IPS-NIHi7 (cell line): ENCODE results near the gene MSI2.

Experiments
- DNase-seq: peaks from one replicate; pipeline ENCODE4 v3.0.0; 2012; ENCODE audit warnings: mixed read lengths; ENCODE audit errors: extremely low spot score

The MSI2 gene

DNA sequence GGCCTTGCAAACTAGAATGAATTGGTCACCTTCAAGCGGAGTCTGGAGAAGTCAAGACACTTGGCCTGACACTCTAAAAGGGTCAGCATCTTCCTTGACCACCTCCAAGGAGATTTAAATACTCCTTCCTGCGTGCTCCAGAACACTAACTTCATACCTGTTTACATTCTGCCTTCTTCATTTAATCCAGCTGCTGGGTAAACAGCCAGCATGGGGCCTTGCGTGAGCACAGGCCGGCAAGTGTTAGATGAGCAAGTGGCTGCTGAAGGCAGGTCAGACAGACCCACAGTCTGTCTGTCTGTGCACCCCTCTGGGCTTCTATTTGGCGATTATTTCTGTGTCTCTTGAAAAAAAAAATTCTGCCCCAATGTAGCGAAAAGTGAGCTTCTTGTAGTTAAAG, 153.8 kb downstream of the MSI2 start:
- DNase-seq = no peak

DNA sequence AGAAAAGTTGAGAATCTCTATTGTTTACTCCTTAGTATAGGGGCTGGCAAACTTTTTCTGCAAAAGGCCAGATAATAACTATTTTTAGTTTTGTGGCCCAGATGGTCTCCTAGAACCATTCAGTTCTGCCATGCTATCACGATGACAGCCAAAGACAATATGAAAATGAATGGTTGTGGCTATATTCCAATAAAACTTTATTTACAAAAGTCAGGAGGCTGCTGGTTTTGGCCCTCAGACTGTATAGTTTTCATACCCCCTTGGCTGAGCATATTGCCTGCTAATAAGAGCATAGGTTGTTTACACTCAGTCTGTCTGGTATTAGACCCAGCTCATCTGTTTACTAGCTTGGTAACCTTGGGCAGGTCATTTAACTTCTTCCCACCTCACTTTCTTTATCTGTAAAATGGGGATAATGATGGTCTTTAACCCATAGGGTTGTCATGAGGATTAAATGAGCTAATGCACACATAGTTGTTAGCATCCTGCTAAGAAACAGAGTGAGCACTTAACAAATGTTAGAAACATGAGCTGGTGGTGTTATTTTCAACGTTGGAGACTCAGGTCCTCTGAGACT, 156.3 kb downstream of the MSI2 start:
- DNase-seq = no peak

DNA sequence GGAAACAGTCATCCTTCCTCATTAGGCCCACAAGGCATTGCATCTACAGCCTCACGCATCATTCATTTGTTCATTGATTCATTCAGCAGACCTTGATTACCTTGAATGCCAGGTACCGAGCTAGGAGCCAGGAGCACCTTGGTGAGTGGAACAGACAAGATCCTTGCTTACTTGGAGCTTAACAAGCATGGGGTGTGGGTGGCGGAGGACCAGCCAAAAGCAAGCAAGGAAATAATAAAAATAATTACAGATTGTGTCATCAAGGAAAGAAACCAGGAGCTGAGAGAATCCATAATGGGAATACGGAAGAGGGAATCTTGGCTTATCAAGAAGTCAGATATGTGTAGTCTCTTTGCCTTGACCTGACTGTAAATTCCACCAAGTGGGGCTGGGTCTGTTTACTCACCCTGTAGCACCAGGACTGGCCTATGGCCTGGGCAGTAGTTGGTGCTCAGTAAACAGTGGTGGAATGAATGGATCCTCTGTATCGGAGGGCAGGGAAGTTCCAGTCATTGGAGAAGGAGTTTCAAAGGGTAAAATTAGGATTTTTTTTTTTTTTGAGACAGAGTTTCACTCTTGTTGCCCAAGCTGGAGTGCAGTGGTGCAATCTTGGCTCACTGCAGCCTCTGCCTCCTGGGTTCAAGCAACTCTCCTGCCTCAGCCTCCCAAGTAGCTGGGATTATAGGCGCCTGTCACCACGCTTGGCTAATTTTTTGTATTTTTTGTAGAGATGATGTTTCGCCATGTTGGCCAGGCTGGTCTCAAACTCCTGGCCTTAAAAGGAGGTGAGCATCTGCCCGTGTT, 157.7 kb downstream of the MSI2 start:
- no peak for DNase-seq

DNA sequence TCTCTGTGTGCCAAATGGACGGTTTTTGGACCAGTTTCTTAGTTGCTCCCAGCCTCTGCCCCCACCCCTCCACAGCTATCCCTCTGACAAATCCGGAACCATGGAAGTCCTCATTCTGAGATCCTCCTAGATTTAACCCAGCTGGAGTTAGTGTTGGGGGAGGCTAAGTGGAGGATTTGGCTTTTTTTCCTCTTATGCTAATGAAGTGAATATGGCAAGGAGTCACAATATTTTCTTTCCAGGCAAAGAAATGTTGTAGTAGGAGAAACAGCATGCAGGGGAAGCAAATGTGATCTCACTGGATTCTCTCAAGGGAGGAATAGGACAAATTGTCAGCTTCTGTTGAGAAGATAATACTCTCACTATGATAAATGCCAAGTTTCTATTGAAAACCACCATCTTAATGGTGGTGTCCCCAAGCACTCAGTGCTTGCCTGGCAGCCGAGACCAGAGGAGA, 159.5 kb downstream of the MSI2 start:
- DNase-seq = no peak

DNA sequence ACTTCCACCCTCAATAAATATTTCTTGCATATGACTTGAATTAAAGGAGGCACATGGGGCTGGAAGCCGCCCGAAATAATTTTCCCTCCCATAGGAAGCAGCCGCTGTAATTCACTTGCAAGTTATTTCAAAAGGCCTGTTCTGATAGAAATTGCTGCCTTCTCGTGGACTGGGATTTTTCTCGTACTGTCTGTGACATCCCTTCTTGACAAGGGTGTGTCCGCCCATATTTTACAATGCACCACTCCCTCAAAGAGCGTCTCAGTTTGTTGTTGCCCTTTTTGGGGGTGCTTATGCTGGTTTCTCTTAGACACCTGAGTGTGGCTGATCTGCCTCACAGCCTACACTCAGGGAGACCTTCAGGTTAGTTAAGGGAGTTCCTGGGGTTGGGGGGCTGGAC, 160.0 kb downstream of the MSI2 start:
- no peak for DNase-seq

DNA sequence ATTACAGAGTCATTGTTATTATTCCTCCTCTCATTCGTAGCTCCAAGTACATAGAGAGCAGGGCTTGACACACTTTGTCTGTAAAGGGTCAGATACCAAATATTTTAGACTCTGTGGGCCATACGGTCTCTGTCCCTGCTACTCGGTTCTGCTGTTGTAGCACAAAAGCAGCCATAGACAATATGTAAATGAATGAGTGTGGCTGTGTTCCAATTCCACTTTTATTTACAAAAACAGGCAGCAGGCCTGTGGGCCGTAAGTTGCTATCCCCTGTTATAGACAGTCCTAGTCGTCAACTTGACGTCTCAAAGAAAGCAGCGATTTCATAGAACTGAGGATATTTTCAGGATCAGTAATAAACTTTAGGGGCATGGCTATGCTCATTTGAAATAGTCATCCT, 161.6 kb downstream of the MSI2 start:
- no peak for DNase-seq

DNA sequence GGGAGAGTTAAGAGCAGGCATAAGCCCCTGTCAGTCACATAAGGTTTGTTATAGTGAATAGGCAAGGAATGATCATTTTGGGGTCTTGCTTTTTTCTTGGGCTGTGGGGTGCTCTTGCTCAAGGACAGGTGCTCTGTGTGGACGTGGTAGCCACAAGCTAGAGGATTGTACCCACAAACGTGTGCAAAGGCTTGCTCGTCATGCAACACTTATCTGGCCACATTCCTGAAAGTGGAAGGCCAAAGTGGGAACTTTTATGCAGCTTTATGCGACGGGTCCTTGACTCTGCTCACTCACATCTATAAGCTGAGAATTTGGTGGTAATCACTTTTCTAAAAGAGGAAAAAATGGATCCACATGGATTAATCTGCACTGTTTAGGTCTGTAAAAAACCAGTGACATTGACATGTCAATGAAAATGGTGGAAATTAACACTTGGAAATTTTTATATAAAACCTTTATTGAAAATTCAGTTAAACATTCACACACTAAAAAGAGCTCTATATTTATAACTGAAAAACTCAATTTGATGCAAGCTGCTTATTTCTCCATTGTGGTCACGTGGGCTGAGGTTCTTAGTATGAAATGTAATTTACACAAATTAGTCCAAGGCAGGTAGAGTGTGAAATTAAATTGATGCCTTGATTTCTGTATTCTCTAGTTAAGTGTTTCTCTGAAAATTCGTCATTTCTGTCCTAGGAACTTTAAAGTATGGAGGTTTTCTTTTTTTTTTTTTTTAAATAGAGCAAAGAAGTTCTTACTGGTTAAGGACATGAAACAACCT, 162.3 kb downstream of the MSI2 start:
- no peak for DNase-seq

DNA sequence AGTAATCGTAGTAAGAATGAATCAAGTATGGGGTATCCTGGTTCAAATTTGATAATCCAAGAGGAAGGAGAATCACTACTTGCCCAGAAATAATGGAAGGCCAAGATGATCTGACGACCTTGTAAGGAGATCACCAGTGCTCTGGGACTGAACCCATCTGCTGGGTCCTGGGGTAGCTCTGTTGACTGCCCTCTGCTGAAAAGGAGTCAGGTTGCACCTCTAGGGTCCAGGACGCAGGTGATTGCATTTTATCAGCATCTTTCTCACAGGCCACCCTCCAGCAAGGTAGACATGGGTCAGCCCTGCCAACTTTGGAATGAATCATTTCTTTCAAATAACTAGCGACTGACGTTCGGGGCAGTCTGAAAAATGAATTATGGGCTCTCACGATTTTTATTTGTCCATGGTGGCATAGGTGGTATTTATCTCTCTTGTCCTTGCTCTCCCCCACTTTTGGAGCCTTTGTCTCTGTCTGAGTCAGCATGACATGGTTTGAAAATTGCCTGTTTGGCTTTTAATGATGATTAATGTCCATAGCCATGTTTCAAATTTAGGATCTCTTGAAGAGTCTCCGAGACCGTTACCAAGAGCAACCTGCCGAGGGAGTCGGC, 163.7 kb downstream of the MSI2 start:
- no peak for DNase-seq

DNA sequence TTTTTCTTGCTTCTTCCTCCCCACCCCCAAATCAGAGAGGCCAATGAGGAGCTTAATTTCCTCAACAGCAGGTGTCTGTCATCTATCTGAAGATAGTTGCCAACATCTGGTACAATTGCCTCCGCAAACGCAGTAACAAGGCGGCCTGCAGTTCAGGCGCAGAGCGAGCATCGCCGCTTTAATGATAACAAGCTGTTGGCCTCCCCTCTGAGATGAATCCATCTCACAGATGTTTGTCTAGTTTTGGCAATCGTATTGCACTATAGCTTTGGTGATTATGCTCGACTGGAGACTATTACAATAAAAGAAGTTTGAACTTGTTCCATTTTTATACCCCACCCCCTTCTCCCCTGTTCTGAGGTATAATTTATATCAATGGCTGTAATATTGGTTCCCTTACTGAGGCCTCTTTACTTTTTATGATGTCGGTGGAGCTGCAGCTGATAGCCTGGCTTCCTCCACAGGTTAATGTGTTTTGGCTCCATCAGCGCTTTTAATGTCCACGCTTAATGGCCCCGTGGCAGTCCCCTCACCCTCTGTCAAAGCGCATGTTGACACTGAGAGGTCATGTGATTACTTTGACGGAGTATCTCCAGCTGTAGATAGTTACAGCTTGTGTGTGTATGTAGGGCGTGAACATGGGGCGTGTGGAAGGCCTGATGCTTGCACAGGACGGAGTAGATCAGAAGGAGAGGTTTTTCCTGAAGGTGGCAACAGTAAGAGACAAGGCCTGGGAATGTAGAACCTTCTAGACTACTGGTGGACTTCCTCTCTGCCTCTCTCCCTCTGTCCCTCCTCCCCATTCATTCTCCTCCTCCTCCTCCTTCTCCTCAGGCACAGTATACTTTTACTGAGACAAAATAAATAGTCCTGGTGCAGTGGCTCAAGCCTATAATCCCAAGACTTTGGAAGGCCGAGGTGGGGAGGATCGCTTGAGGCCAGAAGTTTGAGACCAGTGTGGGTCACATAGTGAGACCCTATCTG, 164.7 kb downstream of the MSI2 start:
- no peak for DNase-seq

DNA sequence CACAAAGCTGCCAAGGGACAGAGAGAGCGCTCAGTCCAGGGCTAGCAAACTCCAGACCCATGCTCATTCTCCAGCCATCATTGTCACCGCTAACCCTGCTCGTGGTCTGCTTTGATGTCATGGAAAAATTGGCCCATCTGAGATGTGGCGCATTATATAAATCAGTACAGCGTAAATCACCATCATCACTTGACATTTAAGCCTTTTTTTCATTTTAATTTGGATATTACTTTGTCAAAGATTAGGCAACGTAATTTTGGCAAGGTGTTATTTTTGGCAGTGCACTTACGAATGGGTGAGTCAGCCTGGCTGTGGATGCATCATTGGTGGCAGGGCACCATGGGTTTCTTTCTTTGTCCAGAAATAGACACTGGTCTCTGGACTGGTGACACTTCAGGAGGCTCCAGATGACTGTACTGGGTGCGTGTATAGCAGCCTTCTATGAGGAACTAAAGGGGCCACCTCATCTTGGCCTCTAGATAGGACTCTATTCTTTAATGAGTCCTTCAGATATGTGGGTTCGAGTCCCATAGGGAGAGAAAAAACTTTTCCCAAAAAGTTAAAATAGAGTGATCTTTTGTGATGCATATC, 166.3 kb downstream of the MSI2 start:
- DNase-seq = no peak

DNA sequence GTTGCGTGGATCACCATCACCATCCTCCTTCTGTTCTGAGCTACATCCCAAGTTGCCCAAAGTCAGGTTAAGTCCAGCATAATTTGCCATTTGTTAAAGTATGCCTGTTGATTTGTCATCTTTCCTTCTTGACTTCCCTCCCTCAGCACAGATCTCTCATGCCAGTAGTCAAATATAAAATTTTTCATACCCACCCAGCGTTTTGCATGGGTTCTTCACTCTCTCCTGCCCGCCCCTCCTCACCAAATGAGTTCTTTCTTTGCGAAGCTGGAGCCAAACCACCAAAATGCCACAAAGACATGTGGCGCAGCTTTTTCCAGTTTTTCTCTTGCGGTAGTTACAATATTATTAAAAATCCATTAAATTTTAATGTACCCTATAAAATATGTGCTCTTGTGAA, 167.2 kb downstream of the MSI2 start:
- DNase-seq = no peak

DNA sequence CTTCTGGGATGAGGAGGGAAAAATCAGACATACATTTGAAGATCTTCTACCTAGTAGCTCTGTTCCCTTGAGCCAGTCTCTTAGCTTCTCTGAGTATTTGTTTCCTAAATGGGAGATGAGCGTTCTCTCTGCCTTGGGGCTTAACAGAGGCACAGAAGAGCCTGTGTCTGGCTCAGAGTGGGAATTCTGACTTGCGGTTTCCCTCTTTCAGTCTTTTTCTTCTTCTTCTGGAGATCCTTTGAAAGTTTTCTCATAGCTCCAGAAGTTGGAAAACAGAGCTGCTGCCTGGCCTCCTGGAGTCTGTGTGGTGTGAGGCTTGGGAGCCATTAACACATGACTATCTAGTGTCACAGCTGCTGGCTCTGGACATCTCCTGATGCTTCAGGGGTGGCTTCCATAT, 167.9 kb downstream of the MSI2 start:
- no peak for DNase-seq

DNA sequence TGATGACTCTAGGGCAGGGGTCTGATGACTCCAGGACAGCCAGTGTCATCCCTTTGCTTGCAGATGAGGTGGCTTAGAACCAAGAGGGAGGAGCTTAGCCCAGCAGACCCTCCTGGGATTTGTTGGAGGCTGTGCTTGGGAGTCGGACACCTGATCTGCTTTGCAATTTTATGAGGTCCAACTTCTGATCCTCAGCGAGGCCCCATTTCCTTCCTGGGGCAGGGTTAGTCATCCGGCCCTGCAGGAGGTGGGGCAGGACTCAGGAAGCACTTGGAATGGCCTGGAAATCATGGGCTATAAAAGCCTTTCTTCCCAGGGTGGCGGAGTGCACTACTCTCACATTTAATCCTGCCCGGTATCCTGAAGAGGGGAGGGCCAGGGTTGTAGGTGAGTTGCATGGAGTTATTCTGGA, 168.5 kb downstream of the MSI2 start:
- DNase-seq = peak; percentile 63

DNA sequence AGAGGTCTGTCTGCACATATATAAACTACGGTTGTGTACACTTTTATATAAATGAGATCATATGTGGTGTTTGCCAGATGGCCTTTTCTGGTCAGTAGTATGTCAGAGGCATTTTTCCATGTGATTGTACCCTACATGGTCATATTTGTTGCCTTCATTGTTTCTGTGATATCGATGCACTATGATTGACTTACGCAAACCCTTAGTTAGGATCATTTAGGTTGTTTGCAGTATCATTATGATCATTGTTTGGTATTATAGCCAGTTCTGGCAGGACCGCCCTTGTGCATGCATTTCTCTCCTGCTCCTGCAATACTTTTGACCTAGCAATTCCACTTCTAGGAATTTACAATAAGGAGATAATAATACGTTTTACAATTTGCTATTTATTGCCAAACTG, 169.1 kb downstream of the MSI2 start:
- no peak for DNase-seq

DNA sequence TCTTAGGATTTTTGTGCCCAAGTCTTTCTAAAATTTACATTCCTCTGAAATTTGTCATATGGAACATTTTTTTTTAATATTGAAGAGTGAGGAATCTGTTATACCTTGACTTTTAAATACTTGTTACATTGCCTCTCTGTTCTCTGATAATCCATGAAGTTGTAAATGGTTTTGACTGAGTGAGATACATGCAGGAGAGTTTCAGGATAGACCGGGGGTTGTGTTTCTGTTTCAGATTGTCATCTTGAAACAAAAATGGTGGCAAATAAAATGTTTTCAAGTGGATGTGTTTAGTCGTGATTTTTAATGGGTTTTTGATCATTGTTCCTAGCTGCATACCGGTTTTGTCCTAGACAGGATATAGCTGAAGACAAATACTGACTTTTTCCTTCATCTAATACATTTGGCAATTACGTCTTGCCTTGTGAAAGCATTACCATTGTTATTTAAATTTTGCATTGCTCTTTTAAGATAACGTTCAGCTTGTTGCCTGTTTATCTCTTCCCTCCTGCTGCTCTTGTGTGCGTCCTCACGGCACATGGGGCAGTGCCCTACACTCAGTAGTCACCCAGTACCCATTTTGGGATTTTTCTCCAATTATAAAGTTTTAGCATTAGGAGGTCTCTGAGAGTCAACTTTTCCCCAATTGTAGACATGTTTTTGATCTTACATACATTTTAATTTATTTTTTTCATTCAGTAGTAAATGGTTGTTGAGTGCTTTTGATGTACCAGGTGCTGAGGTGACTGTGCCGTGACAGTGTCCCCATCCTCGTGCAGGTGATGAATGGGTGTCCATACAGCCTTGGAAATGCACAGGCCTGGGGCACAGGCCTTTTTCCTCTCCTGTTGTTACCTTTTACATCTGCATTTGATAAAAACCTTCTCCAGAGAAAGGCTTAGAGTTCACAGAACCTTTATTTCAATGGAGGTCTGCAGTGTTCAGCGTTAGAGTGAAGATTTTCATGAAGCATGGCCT, 169.9 kb downstream of the MSI2 start:
- no peak for DNase-seq

DNA sequence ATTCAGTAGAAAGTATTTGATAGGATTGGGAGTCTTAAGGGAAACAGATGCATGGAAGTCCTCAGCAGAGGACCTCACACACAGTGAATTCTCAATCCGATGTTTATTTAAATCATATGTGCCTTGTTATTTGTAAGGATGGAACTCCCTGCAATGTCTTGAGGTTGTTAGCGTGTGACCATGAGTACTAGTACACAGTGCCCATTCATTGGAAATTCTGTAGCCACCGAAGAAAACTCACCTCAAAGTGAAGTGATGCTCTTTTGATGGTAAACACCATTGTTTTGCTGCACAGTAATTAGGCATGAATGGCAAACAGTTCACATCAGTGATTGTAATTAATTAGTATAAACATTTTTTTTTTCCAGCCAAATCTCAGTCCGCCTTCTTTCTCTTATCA, 173.6 kb downstream of the MSI2 start:
- DNase-seq = no peak

DNA sequence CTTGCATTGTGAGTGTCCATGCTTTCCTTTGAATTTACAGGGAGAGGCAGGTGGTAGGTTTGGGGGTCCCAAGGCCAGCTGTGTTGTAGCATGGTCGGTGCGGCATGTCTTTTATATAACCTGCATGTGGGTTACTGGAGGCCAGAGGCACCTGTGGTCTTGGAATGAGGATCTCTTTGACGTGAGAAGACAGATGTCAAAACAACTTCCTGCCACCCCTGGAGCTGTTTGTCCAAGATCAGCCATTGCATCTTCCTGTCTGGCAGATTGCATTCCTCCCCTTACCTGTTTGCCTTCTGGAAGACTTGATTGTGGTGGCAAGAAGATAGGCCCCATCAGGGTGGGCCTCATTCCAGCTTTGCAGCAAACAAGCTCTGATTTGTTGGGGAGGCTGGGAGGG, 175.1 kb downstream of the MSI2 start:
- DNase-seq = no peak

DNA sequence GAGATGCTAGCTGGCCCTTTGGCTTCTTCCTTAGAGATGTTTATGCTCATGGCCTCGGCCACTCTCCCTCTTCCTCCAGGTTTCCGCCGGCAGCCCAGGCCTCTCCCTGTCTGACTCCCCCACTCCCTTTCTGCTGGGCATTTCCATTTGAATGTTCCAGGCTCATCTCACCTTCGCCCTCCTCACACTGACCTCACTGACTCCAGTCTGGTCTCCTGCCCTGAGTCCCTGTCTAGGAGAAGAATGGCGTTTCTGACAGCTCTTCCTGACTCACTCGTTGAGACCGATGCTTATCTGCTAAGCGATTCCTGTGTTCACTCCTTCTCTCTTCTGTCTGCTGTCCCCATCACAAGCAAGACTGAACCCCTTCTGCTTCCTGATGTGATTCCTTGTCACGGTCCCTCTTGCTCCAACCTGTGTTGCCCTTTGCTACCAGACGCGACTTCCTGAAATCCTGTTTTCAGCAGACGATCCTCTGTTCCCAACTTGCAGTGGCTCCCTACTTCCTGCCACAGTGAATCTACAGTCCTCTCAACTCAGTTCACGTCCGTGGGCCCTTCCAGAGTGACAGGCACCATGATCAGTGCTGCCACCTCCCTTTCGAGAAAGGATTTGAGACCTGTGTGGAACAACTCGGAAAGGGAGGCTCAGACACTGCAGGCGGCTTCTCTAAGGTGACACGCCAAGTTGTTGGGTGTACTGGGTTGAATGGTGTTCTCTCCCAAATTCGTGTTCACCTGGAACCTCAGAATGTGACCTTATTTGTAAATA, 176.4 kb downstream of the MSI2 start:
- DNase-seq = peak; percentile 45

DNA sequence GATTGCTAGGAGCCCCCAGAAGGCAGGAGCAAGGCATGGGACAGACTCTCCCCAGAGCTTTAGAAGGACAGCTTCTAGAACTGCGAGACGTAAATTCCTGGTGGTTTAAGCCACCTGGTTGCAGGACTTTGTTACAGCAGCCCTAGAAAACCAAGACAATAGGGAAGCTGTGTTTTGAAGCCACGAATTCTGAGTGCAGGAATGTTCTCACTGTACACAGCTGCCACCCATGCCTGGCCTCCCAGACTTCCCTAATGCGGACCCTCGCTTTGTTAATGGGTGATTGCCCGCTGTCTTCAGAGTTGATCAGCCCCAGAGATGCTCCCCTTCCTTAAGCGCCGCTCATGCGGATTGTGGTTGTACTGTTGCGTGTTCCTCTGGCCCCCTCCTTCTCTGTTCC, 177.1 kb downstream of the MSI2 start:
- DNase-seq = no peak
